Astrocyte (in vitro differentiated cells and primary cell): Measurements from ENCODE around the gene SNRNP40. TPM values are rescaled to one million over a fixed set of nuclear protein-coding genes. Genes with fewer than 3 reads are reported as not detected.

ENCODE experiments used
- total RNA-seq: library from RNA; stranded (reverse); gene quantifications from 2 replicates; pipeline ENCODE4 v1.2.1, GENCODE V29; 2021

SNRNP40 gene
- total RNA-seq, 1 donor from 2014 or later = 42.0 TPM

Other genes starting within 250 kb of the SNRNP40 start
- 131 and 143 TPM in 2 replicates for gene PUM1, start 231.1 kb downstream of the SNRNP40 start, total RNA-seq
- gene NKAIN1, start 56.9 kb downstream of the SNRNP40 start, total RNA-seq = 5.6 and 6.8 TPM in 2 replicates
- 43.4 and 51.3 TPM in 2 replicates for gene ZCCHC17, start 244 bp upstream of the SNRNP40 start, total RNA-seq
- 13.5 and 20.4 TPM in 2 replicates for gene FABP3, start 76.3 kb upstream of the SNRNP40 start, total RNA-seq
- 29.4 and 30.4 TPM in 2 replicates for gene SERINC2, start 116.4 kb upstream of the SNRNP40 start, total RNA-seq